NCI-H2081 treated with DMSO at 0.1 percent for 48 hours (cell line): Measurements from ENCODE around the gene KLHL25.

Source experiments
- DNase-seq: peaks from one replicate; lab custom pipeline; 2025; lab: John Stamatoyannopoulos, UW

KLHL25 gene

DNA sequence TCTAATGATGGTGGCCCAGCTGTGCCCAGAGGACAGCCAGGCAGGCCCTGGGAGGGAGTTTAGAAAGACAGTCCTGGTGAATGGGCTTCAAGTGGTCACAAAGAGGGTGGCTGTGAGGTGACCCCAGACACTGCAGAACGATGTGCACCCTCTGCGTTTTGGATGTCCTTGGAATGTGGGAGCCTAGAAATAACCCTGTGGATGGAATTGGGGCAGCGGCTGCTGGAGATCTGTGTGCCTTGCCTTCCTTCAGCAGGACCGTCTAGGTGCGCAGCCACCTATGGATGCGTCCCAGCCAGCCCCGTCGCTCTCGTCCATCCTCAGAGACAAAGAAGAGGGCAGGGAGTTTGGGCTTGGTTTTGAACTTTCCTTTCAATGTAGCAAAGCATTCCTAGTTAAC, 46.5 kb downstream of the KLHL25 start:
- DNase-seq = no peak

- no peak for DNase-seq
Observed at GRCh38 chr15:85746641-85747040, 48.1 kb downstream of the KLHL25 start.

- DNase-seq = no peak
Observed at GRCh38 chr15:85745525-85746150, 49.1 kb downstream of the KLHL25 start.

DNA sequence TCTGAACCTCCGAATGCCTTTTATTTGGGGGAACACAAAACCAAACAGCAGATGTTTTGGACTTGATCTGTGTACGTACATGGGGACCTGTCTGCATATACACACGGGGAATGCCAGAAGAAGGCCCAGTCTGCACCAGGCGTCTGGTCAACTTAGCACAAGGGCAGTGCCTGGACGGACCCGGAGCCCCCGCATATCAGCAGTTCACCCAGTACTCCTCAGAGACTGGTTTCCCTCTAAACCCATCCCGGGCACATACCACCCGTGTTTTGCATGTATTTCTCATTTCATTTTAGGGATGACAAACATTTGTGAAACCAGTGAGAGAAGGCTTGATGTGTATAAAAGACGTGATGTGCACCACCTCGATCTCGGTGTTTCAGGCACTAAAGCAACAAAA, 49.7 kb downstream of the KLHL25 start:
- DNase-seq = no peak

GRCh38 chr15:85744579-85744978, 50.1 kb downstream of the KLHL25 start:
- no peak for DNase-seq

- DNase-seq = no peak
Observed at GRCh38 chr15:85743392-85744055, 51.2 kb downstream of the KLHL25 start.

- no peak for DNase-seq
Observed at GRCh38 chr15:85742186-85742821, 52.4 kb downstream of the KLHL25 start.

GRCh38 chr15:85741662-85742061, 53.1 kb downstream of the KLHL25 start:
- no peak for DNase-seq

DNA sequence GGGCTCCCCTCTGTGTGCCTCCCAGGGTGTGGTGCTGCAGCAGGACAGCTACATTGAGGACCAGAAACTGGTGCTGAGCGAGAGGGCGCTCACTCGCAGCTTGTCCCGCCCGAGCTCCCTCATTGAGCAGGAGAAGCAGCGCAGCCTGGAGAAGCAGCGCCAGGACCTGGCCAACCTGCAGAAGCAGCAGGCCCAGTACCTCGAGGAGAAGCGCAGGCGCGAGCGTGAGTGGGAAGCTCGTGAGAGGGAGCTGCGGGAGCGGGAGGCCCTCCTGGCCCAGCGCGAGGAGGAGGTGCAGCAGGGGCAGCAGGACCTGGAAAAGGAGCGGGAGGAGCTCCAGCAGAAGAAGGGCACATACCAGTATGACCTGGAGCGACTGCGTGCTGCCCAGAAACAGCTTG, 53.7 kb downstream of the KLHL25 start:
- DNase-seq = no peak

- no peak for DNase-seq
Observed at GRCh38 chr15:85737061-85737460, 57.7 kb downstream of the KLHL25 start.

DNA sequence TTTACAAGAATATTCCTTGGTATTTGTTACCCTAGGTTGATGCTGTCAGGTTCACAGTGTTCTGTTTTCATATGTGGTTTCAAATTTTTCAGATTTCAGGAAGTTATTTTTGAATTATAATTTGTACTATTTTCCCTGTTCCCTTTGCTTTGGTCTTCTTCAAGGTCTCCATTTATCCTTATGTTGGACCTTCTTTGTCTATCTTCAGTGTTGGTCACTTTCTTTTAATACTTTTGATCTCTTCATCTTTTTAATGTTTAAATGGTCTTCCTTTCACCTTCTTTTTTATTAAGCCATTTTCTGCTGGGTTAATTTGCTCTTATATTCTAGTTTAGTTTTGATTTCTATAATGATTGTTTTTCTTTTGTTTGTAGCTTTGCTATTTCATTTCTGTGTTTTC, 61.3 kb downstream of the KLHL25 start:
- no peak for DNase-seq

- peak; percentile 13 for DNase-seq
Observed at GRCh38 chr15:85730001-85730820, 64.5 kb downstream of the KLHL25 start.

DNA sequence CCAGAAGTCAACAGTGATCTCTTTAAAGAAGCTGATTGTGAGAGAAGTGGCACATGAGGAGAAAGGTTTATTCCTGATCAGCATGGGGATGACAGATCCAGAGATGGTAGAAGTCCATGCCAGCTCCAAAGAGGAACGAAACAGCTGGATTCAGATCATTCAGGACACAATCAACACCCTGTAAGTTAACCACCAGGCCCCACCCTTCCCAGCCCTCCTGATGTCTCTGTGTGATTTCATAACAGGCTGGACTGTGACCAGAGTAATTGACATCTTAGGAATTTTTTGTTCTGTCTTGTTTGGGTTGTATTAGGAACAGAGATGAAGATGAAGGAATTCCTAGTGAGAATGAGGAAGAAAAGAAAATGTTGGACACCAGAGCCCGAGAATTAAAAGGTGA, 67.7 kb downstream of the KLHL25 start:
- no peak for DNase-seq

- no peak for DNase-seq
Observed at GRCh38 chr15:85726454-85726853, 68.3 kb downstream of the KLHL25 start.

DNA sequence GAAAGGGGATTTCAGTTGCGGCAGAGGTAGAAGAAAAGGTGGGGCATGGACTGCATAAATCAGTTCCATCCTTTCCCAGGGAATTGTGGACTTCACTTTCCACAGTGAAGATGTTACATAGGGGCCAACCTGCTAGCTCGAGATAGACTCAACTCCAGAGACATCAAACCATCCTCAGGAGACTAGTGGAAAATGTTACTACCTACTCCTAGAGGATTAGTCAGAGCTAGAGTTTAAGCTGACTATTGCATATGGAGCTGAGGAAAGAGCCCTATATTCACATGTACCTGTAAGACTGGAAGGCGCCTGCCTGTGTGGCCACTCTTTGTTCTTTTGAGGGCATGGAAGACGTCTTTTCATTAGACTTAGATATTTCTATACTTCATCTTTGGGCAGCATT, 69.2 kb downstream of the KLHL25 start:
- DNase-seq = no peak

DNA sequence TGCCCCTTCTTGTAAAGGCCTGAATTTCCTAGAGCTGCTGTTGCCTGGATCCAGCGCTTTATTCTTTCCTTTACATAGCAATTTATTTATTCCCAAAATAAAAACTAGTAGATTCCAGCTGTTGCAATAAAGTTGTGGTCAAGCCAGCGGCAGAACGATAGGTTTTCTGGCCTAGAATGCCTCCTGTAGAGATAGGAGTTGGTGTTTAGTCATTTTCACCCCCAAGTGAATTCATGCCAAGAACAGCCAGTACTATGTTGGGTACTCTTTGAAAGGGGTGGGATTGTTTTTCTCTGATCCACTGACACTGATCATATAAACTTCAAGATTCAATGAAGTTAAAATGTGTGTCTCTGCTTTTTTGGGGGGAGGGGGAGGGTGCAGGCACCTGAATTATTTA, 69.7 kb downstream of the KLHL25 start:
- DNase-seq = no peak

DNA sequence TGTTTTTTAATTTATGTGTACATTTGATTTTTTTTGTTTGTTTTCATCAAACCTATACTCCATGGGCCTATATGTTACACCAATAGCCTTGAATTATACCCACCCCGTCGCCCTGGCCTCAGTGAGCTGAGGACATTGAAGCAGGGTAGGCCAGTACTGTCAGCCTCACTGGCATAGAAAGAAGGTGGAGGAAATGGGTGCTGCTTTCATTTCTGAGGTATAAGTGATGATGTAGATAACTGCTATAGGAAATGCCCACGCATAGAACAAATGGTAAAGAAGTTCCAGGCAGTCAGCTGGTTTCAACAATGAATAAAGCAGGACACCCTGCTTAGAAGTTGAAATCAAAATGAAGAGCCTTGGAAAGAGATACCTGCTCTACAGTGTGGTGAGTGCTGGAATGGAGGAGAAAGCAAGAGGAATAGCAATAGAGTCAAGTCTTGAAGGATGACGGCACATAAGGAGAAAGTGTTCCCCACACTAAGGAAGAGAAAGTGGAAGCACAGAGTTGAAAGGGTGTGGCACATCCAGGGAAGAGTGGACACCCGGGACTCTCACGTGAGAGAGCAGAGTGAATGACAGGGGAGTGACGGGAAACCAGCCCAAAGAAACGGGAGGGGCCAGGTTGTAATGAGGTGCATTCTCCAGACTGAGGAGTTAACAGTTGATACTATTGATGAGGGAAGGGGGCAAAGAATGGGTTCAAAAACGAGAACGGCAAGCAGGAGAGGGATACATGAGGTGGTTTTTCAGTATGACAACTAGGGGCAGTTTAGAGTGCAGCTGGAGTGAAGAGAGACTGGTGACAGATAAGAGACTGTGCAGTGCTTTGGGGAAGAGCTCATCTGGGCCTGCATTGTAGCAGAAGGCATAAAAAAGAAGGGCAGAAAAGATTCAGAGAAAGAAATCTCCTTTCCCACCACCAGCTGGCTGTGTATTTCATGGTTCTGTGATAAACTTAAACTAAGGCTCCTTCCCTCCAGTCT, 70.5 kb downstream of the KLHL25 start:
- no peak for DNase-seq

DNA sequence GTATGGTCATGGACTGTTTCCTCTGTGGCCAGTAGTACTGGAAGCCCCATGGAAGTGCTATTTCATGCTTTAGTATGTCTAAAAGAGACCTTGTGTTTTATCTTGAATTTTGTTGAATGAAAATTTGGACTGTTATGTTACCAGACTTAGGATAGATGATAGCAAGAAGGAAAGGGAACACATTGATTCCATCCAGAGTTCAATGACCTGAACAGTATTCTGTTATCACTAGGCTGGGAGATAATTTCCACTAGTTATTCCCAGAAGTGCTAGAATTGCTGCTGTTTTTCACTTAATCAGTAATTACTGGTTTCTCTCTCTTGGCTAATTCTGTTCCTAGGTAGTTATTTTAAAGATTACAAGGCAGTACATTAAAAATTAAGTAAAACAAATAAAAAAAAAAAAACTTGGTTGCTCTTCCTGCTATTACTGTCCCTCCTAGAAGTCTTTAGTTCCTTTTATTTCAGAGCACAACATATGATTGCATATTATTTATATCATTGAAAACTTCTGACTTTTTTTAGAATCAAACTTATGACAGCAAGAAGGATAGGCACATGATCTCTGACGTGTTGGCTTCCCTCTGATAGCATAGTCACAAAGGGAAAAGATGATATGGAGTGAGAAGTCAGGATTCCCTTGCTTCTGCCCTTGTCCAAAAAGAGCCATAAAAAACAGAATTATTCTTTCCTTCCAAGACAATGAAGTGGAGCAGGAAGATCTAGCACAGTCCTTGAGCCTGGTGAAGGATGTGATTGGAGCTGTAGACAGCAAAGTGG, 72.2 kb downstream of the KLHL25 start:
- no peak for DNase-seq

DNA sequence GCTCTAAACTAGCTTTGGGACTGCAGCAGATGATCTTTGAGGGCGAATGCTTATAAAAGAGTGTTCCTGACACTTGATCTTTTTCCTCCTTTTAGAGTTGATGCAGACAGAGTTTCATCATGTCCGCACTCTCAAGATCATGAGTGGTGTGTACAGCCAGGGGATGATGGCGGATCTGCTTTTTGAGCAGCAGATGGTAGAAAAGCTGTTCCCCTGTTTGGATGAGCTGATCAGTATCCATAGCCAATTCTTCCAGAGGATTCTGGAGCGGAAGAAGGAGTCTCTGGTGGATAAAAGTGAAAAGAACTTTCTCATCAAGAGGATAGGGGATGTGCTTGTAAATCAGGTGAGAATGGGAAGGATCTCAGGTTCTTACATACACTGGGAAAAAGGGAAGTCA, 75.7 kb downstream of the KLHL25 start:
- no peak for DNase-seq

GRCh38 chr15:85718271-85718971, 76.3 kb downstream of the KLHL25 start:
- DNase-seq = no peak
